Measurements from ENCODE around the gene S1PR1.

DNA sequence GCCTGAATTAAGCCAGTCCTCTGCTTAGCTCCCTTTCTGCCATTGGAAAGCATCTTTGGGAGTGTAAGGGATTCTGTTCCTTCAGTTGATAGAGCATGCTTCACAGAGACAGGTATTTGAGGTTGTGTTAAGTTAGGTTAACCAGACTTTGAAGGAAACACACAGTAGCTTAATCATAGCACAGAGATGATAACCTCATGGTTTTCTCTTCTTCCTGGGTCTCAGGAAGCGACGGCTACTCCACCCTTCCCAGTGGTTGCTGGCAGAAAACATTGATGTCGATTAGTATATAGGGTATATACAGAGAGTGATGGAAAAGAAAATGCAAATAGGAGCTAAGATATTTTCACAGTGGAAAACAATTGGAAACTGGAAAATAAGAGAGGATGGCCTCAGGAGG, 42.0 kb downstream of the S1PR1 start:
- TF ChIP-seq, protein P1, sequence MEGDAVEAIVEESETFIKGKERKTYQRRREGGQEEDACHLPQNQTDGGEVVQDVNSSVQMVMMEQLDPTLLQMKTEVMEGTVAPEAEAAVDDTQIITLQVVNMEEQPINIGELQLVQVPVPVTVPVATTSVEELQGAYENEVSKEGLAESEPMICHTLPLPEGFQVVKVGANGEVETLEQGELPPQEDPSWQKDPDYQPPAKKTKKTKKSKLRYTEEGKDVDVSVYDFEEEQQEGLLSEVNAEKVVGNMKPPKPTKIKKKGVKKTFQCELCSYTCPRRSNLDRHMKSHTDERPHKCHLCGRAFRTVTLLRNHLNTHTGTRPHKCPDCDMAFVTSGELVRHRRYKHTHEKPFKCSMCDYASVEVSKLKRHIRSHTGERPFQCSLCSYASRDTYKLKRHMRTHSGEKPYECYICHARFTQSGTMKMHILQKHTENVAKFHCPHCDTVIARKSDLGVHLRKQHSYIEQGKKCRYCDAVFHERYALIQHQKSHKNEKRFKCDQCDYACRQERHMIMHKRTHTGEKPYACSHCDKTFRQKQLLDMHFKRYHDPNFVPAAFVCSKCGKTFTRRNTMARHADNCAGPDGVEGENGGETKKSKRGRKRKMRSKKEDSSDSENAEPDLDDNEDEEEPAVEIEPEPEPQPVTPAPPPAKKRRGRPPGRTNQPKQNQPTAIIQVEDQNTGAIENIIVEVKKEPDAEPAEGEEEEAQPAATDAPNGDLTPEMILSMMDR (IDR thresholded peaks at IDR 0.05): no peak
- no peak for TF ChIP-seq POLR2A (IDR thresholded peaks at IDR 0.05)

All from heart left ventricle (tissue), 13 donors.